ENCODE results near the gene SLC15A3. TPM values are rescaled to one million over a fixed set of nuclear protein-coding genes. Genes with fewer than 3 reads are reported as not detected.
A peak's percentile ranks its signal among the peaks of the same experiment; 100 is the strongest.
"Not testable (repeated sequence)": the region's sequence is repeated elsewhere in the genome, so short reads cannot be mapped to it uniquely, and the experiment has no call there.

The SLC15A3 gene
- total RNA-seq, 1 donor from 2014 or later: 2.2 TPM

DNA sequence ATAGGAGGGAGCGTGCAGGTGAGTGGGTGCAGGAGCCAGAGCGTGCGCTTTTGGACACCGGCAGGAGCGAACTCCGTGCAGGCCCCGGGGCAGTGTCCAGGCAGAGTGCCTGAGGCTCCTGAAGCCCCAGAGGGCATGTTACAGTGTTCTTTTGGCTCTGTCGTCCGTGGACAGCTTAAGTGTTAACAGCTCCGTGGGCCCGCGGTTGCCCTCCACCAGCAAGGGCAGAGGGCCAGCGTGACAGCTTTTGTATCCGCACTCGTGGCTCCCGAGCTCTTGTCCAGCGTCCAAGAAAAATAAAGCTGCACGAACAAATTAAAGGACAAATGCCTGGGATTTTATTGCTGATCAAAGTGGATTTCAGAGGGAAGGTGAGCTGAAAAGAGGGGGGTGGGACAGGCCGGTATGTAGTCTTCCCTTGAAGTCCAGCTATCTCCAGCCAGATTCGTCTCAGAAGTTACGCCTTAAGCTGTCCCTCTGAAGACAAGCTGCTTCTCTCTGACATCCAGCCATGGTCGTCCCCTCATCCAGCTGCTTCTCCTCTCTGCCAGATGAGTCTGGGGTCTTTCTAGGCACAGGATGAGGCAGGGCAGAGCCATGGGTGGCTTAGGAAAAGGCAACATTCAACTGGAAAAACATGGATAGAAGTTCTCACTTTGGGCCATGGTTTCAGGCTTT is 39.0 kb downstream of the SLC15A3 start:
- intact Hi-C loops (cut with micrococcal nuclease): loop anchor here (5.0 kb wide), 1 partner anchor 199 kb away; no protein-coding TSS in a partner anchor
- H3K36me3 Mint-ChIP-seq (ENCODE audit: low read depth): peaks cover 14% of the 10 kb centered on the region
- no peak for DNase-seq (ENCODE audit: low spot score)
- no peak overlapping the region for H3K27ac Mint-ChIP-seq
- H3K9me3 Mint-ChIP-seq: no peaks in the 10 kb centered on the region
- H3K27me3 Mint-ChIP-seq (ENCODE audit: low read depth): peaks cover 12% of the 10 kb centered on the region
- peak overlapping the region; percentile 99 for H3K4me3 Mint-ChIP-seq (ENCODE audit: low read depth)
- peaks cover 53% of the 10 kb centered on the region for H3K4me1 Mint-ChIP-seq (ENCODE audit: low read depth)

- H3K27me3 Mint-ChIP-seq (ENCODE audit: low read depth): peaks cover 12% of the 10 kb centered on the region
- DNase-seq (ENCODE audit: low spot score): no peak
- H3K4me1 Mint-ChIP-seq (ENCODE audit: low read depth): peaks cover 51% of the 10 kb centered on the region
- peak overlapping the region; percentile 10 for H3K4me3 Mint-ChIP-seq (ENCODE audit: low read depth)
- intact Hi-C loops (cut with micrococcal nuclease): loop anchor here (5.0 kb wide), 1 partner anchor 200 kb away; no protein-coding TSS in a partner anchor
- no peaks in the 10 kb centered on the region for H3K9me3 Mint-ChIP-seq
- peak overlapping the region; percentile 62 for H3K27ac Mint-ChIP-seq
- peaks cover 9% of the 10 kb centered on the region for H3K36me3 Mint-ChIP-seq (ENCODE audit: low read depth)
Observed at GRCh38 chr11:60912223-60912850, 39.6 kb downstream of the SLC15A3 start.

- peaks cover 3% of the 10 kb centered on the region for H3K36me3 Mint-ChIP-seq (ENCODE audit: low read depth)
- peaks cover 49% of the 10 kb centered on the region for H3K4me1 Mint-ChIP-seq (ENCODE audit: low read depth)
- intact Hi-C loops (cut with micrococcal nuclease): loop anchor here (5.0 kb wide), 1 partner anchor 201 kb away; no protein-coding TSS in a partner anchor
- no peak overlapping the region for H3K27ac Mint-ChIP-seq
- DNase-seq (ENCODE audit: low spot score): no peak
- H3K27me3 Mint-ChIP-seq (ENCODE audit: low read depth): peaks cover 12% of the 10 kb centered on the region
- H3K4me3 Mint-ChIP-seq (ENCODE audit: low read depth): no peak overlapping the region
- no peaks in the 10 kb centered on the region for H3K9me3 Mint-ChIP-seq
Observed at GRCh38 chr11:60910711-60911380, 41.1 kb downstream of the SLC15A3 start.

- Mint-ChIP-seq H3K27ac (no peak overlapping the region), H3K9me3 (no peaks in the 10 kb centered on the region), H3K4me3 (ENCODE audit: low read depth) (no peak overlapping the region), H3K27me3 (ENCODE audit: low read depth) (peaks cover 12% of the 10 kb centered on the region), H3K4me1 (ENCODE audit: low read depth) (peaks cover 47% of the 10 kb centered on the region), H3K36me3 (ENCODE audit: low read depth) (peaks cover 3% of the 10 kb centered on the region)
- intact Hi-C loops (cut with micrococcal nuclease): loop anchor here (5.0 kb wide), 1 partner anchor 202 kb away; no protein-coding TSS in a partner anchor
- no peak for DNase-seq (ENCODE audit: low spot score)
Observed at GRCh38 chr11:60910281-60910687, 41.7 kb downstream of the SLC15A3 start.

GRCh38 chr11:60909680-60910280 is 42.2 kb downstream of the SLC15A3 start:
- H3K36me3 Mint-ChIP-seq (ENCODE audit: low read depth); H3K27ac Mint-ChIP-seq; DNase-seq (ENCODE audit: low spot score); H3K4me3 Mint-ChIP-seq (ENCODE audit: low read depth); H3K9me3 Mint-ChIP-seq: not testable (repeated sequence)
- Mint-ChIP-seq H3K27me3 (ENCODE audit: low read depth) (peaks cover 12% of the 10 kb centered on the region), H3K4me1 (ENCODE audit: low read depth) (peaks cover 46% of the 10 kb centered on the region)
- intact Hi-C loops (cut with micrococcal nuclease): loop anchor here (5.0 kb wide), 1 partner anchor 203 kb away; no protein-coding TSS in a partner anchor

DNA sequence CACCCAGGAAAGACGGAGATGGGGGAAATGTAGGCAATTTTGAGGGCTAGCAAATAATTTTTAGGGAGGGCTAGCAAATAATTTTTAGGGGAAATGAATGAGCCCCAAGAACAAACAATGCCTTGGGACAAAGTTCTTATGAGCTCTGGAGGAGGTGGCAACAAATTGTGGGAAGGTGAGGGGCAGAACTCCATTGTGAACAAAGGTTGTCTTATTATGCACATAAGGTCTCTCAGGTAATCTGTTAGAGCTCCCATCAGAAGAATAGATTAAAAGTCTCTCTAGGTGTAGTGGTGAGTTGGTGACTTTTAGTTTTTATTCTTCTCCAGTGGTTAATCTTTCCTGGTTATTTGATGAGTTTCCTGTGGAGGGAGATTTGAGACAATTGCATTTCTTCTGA is 43.2 kb downstream of the SLC15A3 start:
- intact Hi-C loops (cut with micrococcal nuclease): no loop called here
- Mint-ChIP-seq H3K9me3 (no peaks in the 10 kb centered on the region), H3K27ac (no peak overlapping the region), H3K36me3 (ENCODE audit: low read depth) (peaks cover 16% of the 10 kb centered on the region), H3K27me3 (ENCODE audit: low read depth) (peaks cover 12% of the 10 kb centered on the region), H3K4me3 (ENCODE audit: low read depth) (no peak overlapping the region), H3K4me1 (ENCODE audit: low read depth) (peaks cover 50% of the 10 kb centered on the region)
- no peak for DNase-seq (ENCODE audit: low spot score)

DNA sequence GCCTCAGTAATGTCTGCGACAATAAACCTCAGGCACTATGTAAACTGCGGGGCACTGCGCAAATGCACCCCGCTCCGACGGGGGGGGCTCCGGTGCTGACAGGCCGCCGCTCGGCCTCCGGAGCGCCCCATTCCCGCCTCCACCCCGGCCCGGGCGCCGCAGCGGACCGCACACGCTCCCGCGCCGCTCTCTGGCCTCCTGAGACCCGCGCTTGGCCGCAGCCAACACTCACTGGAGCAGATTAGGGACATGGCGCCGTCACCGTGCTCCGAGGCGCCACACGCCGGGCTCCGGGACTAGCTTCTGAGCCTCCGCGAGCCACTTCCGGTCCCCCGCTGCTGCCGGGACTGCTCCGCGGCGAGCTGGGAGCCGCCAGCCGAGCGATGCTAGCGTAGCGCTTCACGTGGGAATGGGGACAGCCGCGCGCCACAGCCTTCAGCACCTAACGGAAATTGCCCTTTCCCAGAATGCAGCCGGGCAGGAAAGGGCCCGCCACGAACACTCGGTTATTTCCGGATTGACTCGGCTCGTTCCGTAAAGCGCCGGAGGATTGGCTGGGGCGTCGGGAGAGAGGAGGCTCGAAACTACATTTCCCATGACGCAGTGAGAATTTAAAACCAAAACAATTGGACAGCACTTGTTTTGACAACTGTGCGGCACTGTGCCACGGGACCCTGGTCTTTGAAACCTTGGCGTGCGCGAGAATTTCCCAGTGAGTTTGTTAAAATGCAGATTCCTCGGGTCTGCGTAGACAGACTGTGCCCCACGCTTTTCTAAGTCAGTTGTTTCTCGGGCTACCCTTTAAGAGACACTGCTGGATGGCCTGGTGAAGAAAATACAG is 45.6 kb downstream of the SLC15A3 start, which contains the start of gene PRPF19:
Gene PRPF19, minus strand, starts transcription at position 454 of the 841 bp plus-strand sequence. Its CDS starts 203 bp downstream, at position 251.
- Mint-ChIP-seq H3K9me3 (no peaks in the 10 kb centered on the region), H3K27me3 (ENCODE audit: low read depth) (peaks cover 12% of the 10 kb centered on the region), H3K4me3 (ENCODE audit: low read depth) (peak within 1 kb of the TSS; percentile 82), H3K36me3 (ENCODE audit: low read depth) (peaks cover 37% of the 10 kb centered on the region), H3K4me1 (ENCODE audit: low read depth) (peaks cover 39% of the 10 kb centered on the region), H3K27ac (peak within 1 kb of the TSS; percentile 89)
- intact Hi-C loops (cut with micrococcal nuclease): loop anchor here (1.0 kb wide), 1 partner anchor 9 kb away; no protein-coding TSS in a partner anchor
- DNase-seq (ENCODE audit: low spot score): peak; percentile 99

DNA sequence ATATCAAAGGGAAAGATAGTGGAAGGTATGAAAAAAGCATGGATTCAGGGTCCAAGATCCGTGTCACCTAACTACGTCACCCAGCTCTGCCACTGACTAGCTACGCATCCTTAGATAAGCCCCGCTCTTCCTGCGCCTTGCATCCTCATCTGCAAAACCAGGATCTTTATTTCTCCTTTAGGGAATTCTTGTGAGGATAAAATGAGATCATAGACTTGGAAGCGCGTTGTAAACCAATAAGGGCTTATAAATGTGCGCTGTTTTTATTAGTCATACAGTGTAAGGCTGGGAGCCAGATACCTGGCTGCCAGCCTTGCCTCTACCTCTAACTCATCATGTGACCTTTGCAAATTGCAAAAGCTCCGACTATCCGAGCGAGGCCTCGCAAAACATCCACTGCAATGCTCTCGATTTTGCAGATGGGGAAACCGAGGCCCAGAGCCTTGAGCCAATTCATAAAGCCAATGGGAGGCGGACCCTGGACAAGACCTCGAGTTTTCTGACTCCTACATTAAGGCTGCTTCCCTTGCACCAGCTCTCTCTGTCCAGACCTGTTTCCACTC is 46.3 kb downstream of the SLC15A3 start:
- H3K27me3 Mint-ChIP-seq (ENCODE audit: low read depth): peaks cover 10% of the 10 kb centered on the region
- DNase-seq (ENCODE audit: low spot score): no peak
- no peaks in the 10 kb centered on the region for H3K9me3 Mint-ChIP-seq
- H3K36me3 Mint-ChIP-seq (ENCODE audit: low read depth): peaks cover 45% of the 10 kb centered on the region
- peak overlapping the region; percentile 75 for H3K27ac Mint-ChIP-seq
- peak overlapping the region; percentile 82 for H3K4me3 Mint-ChIP-seq (ENCODE audit: low read depth)
- intact Hi-C loops (cut with micrococcal nuclease): loop anchor here (1.0 to 2.0 kb wide), 2 partner anchors 10 to 63 kb away; partner anchors contain the start of gene CCDC86
- H3K4me1 Mint-ChIP-seq (ENCODE audit: low read depth): peaks cover 33% of the 10 kb centered on the region

- peak overlapping the region; percentile 75 for H3K27ac Mint-ChIP-seq
- intact Hi-C loops (cut with micrococcal nuclease): loop anchor here (2.0 kb wide), 1 partner anchor 62 kb away; the partner anchor contains the start of gene CCDC86
- H3K4me1 Mint-ChIP-seq (ENCODE audit: low read depth): peaks cover 28% of the 10 kb centered on the region
- H3K4me3 Mint-ChIP-seq (ENCODE audit: low read depth): peak overlapping the region; percentile 82
- H3K27me3 Mint-ChIP-seq (ENCODE audit: low read depth): peaks cover 10% of the 10 kb centered on the region
- H3K36me3 Mint-ChIP-seq (ENCODE audit: low read depth): peaks cover 50% of the 10 kb centered on the region
- DNase-seq (ENCODE audit: low spot score): no peak
- H3K9me3 Mint-ChIP-seq: no peaks in the 10 kb centered on the region
Observed at GRCh38 chr11:60905047-60905446, 46.9 kb downstream of the SLC15A3 start.

GRCh38 chr11:60902625-60903024 is 49.4 kb downstream of the SLC15A3 start:
- intact Hi-C loops (cut with micrococcal nuclease): no loop called here
- H3K27ac Mint-ChIP-seq: no peak overlapping the region
- DNase-seq (ENCODE audit: low spot score): no peak

GRCh38 chr11:60900673-60901404 is 51.1 kb downstream of the SLC15A3 start:
- Mint-ChIP-seq H3K9me3 (no peaks in the 10 kb centered on the region), H3K4me1 (ENCODE audit: low read depth) (peaks cover 19% of the 10 kb centered on the region), H3K27ac (no peak overlapping the region), H3K27me3 (ENCODE audit: low read depth) (no peaks in the 10 kb centered on the region), H3K4me3 (ENCODE audit: low read depth) (no peak overlapping the region), H3K36me3 (ENCODE audit: low read depth) (peaks cover 90% of the 10 kb centered on the region)
- intact Hi-C loops (cut with micrococcal nuclease): no loop called here
- DNase-seq (ENCODE audit: low spot score): no peak

More at GRCh38 chr11:60902625-60903024, 49.4 kb downstream of the SLC15A3 start:
- H3K36me3 Mint-ChIP-seq (ENCODE audit: low read depth): peaks cover 75% of the 10 kb centered on the region
- H3K9me3 Mint-ChIP-seq: no peaks in the 10 kb centered on the region
- no peaks in the 10 kb centered on the region for H3K27me3 Mint-ChIP-seq (ENCODE audit: low read depth)
- peaks cover 25% of the 10 kb centered on the region for H3K4me1 Mint-ChIP-seq (ENCODE audit: low read depth)
- H3K4me3 Mint-ChIP-seq (ENCODE audit: low read depth): no peak overlapping the region

Data from activated T-helper 2 cell treated with anti-CD3 and anti-CD28 coated beads, Interferon-gamma antibody, Interleukin-2, Interleukin-4, amounts not matched to agents 10 μg/mL and 5 μg/mL and 100 μg/mL, durations not matched to agents 14 hours and 24 hours and 36 hours (primary cell).